Measurements from ENCODE around the gene PNPLA3. TPM values are rescaled to one million over a fixed set of nuclear protein-coding genes. Genes with fewer than 3 reads are reported as not detected.

Gene PNPLA3
- total and polyA plus RNA-seq, 9 of the 15 experiments (the other 6 are each of a cell fraction or from before 2014, with no cell fraction given) = 0.20 to 0.48 (median 0.38) TPM; not detected in 6

DNA sequence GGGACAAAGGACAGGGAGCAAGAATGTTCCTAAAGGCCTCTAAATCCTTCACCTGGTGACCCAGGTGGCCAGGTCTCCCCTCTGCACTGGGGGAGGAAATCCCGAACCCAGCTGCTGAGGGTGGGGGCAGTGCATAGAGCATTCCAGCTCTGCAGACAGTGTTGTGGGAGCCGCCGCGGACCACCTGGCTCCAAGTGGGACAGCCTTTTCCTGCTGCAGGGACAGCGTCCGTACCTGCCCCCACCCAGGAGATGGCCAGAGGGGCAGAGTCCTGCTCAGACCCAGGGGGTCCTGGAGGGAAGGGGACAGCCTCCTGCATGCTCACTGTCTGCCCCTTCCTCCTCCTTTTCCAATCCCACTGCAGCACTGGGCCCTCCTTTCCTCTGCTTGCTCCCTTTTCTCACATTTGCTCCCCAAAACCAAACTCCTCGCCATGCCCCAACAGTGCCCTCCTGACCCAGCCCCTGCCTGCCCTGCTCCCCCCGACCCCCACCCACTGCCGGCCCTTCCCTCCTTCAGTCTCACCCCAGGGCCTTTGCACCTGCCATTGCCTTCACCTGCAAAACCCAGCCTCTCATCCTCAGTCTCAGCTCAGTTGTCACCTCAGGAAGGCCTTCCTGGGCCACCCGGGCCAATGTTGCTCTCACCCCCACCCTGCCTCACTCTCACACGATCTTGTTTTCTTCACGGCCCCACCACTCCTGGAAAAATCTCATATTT, 44.6 kb upstream of the PNPLA3 start:
- Histone ChIP-seq H3K27me3 (ENCODE audit: control insufficient read depth in 2 of 2, insufficient read depth in 2 of 2, low read length in 2 of 2) (no peaks in the 10 kb centered on the region; a peak in 1 of 5 replicates), H3K9ac (ENCODE audit: insufficient read depth in 1 of 2, low read depth in 2 of 2, low read length in 2 of 2) (no peak overlapping the region), H3K27ac (ENCODE audit: extremely low read depth, low read depth, low read length) (no peak overlapping the region), H3K9me3 (replicated peaks; ENCODE audit: control insufficient read depth, insufficient read depth, low read depth, low read length) (no peaks in the 10 kb centered on the region), H3K4me3 (no peak overlapping the region), H4K20me1 (replicated peaks; ENCODE audit: control insufficient read depth, insufficient read depth, low read length) (no peaks in the 10 kb centered on the region), H3K36me3 (ENCODE audit: control insufficient read depth, insufficient read depth, low read length) (no peaks in the 10 kb centered on the region), H2AFZ (ENCODE audit: low read depth, low read length) (no peak overlapping the region), H3K4me2 (ENCODE audit: insufficient read depth, low read length) (no peak overlapping the region), H3K79me2 (ENCODE audit: control insufficient read depth, insufficient read depth, low read length) (no peaks in the 10 kb centered on the region), H3K4me1 (replicated peaks in 1 of 2; ENCODE audit: control insufficient read depth in 2 of 2, insufficient read depth in 2 of 2, low read length in 2 of 2) (no peaks in the 10 kb centered on the region; a peak in 1 of 5 replicates), H3K9me1 (ENCODE audit: control insufficient read depth, insufficient read depth, low read length) (no peaks in the 10 kb centered on the region)
- BruUV-seq (replicated peaks) = no TSS peak
- CTCF ChIA-PET (ENCODE audit: low intra/inter-chr PET ratio) = no interaction called here
- DNase-seq (ENCODE audit: extremely low read depth in 1 of 4, low spot score in 3 of 4) (no peak), ATAC-seq (no peak), FAIRE-seq (no peak)
- intact Hi-C loops (cut with micrococcal nuclease) (no loop called here), in situ Hi-C loops (cut with MboI) (no loop called here)
- POLR2A ChIA-PET = interaction anchor here (1.0 kb wide), 1 partner anchor 52 kb away, joined by 3 read pairs; no protein-coding TSS in a partner anchor
- 0% methylated on average over 5 of the region's 12 CpGs for WGBS (ENCODE audit: insufficient coverage, low coverage, missing lambda C conversion rate)
- TF ChIP-seq ZNF184 (CRISPR knock-in tag; IDR thresholded peaks at IDR 0.05) (no peak), ZNF778 (CRISPR knock-in tag; IDR thresholded peaks at IDR 0.05) (no peak), SAFB2 (IDR thresholded peaks at IDR 0.05; ENCODE audit: borderline replicate concordance, low read depth, low read length, severe bottlenecking) (no peak), BRF1 (IDR thresholded peaks at IDR 0.05; ENCODE audit: borderline replicate concordance, extremely low read depth, insufficient read length) (no peak), ZNF79 (CRISPR knock-in tag; IDR thresholded peaks at IDR 0.05; ENCODE audit: low read depth) (no peak), MTA3 (IDR thresholded peaks at IDR 0.05; ENCODE audit: borderline replicate concordance) (no peak), STAT5A (IDR thresholded peaks at IDR 0.05; ENCODE audit: borderline replicate concordance, low read length) (no peak), HMG20A (CRISPR knock-in tag; conservative IDR thresholded peaks at IDR 0.05) (no peak), ZNF780A (CRISPR knock-in tag; IDR thresholded peaks at IDR 0.05) (no peak)
- TF ChIP-seq, protein P1, sequence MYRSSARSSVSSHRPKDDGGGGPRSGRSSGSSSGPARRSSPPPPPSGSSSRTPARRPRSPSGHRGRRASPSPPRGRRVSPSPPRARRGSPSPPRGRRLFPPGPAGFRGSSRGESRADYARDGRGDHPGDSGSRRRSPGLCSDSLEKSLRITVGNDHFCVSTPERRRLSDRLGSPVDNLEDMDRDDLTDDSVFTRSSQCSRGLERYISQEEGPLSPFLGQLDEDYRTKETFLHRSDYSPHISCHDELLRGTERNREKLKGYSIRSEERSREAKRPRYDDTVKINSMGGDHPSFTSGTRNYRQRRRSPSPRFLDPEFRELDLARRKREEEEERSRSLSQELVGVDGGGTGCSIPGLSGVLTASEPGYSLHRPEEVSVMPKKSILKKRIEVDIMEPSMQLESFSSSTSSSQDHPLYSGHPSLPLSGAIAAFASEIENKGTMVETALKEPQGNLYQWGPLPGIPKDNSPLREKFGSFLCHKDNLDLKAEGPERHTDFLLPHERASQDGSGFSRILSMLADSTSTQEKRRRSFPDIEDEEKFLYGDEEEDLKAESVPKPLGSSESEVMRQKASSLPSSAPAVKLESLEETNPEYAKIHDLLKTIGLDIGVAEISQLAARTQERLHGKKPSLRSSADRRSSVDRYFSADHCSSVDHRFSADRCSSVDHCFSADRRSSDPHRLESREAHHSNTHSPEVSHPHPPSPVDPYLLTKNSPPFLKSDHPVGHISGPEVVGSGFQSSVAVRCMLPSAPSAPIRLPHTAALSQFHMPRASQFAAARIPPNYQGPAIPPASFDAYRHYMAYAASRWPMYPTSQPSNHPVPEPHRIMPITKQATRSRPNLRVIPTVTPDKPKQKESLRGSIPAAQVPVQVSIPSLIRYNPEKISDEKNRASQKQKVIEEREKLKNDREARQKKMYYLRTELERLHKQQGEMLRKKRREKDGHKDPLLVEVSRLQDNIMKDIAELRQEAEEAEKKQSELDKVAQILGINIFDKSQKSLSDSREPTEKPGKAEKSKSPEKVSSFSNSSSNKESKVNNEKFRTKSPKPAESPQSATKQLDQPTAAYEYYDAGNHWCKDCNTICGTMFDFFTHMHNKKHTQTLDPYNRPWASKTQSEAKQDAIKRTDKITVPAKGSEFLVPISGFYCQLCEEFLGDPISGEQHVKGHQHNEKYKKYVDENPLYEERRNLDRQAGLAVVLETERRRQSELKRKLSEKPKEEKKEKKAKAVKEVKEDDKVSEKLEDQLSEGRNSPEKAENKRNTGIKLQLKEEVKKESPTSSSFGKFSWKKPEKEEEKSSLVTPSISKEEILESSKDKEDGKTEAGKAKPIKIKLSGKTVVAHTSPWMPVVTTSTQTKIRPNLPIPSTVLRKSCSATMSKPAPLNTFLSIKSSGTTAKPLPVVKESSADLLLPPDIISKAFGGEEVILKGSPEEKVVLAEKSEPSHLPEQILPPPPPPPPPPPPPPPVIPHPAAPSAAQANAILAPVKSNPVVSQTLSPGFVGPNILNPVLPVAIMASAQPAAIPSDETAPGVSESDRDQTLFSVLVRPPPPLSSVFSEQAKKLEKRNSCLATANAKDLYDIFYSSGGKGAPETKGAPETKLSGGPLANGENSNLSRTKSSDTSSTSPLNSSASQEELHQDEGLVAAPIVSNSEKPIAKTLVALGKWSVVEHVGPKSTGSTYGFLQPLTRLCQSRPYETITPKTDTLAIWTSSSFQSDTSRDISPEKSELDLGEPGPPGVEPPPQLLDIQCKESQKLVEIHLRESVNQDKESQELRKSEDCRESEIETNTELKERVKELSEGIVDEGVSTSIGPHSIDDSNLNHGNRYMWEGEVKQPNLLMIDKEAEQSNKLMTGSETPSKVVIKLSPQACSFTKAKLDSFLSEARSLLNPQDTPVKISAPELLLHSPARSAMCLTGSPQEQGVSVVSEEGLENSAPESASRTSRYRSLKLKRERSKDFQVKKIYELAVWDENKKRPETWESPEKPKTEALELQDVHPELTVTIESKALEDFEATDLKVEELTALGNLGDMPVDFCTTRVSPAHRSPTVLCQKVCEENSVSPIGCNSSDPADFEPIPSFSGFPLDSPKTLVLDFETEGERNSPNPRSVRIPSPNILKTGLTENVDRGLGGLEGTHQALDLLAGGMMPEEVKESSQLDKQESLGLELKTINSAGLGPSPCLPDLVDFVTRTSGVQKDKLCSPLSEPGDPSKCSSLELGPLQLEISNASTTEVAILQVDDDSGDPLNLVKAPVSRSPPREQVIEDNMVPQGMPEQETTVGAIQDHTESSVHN (IDR thresholded peaks at IDR 0.05; ENCODE audit: borderline replicate concordance in 1 of 2, low read depth in 1 of 2) = no peak
- TF ChIP-seq, protein P2, sequence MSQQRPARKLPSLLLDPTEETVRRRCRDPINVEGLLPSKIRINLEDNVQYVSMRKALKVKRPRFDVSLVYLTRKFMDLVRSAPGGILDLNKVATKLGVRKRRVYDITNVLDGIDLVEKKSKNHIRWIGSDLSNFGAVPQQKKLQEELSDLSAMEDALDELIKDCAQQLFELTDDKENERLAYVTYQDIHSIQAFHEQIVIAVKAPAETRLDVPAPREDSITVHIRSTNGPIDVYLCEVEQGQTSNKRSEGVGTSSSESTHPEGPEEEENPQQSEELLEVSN (IDR thresholded peaks at IDR 0.05; ENCODE audit: borderline replicate concordance in 1 of 2, extremely low read depth in 1 of 2, insufficient read depth in 1 of 2, insufficient read length in 1 of 2, low read depth in 1 of 2, low read length in 1 of 2, poor library complexity in 1 of 2, severe bottlenecking in 1 of 2) = no peak

Measured in K562 (cell line).